Gastrocnemius medialis (tissue), 4 donors: ENCODE measurements around the gene EXPH5.

Experiments
- CTCF ChIP-seq, 5 experiments: fragments of 450-650 bp in 3 of 5; fragments of 200-600 bp in 2 of 5; sonication (generic) in 2 of 5; IDR thresholded peaks in 4 of 5; conservative IDR thresholded peaks in 1 of 5; 1 replicate in 4 of 5; 2 replicates in 1 of 5; pipeline ENCODE4 v1.5.1; 2016 to 2019; ENCODE audit warnings: antibody characterized with exemption in 5 of 5, mild to moderate bottlenecking in 3 of 5, moderate library complexity in 3 of 5
- POLR2A ChIP-seq, 2 donors: fragments of 450-650 bp; IDR thresholded peaks; one replicate each; pipeline ENCODE4 v1.6.1; 2017; ENCODE audit warnings: antibody characterized with exemption in 2 of 2, mild to moderate bottlenecking in 2 of 2, moderate library complexity in 2 of 2

GRCh38 chr11:108616549-108616948 is 23.0 kb upstream of the EXPH5 start:
- TF ChIP-seq CTCF (IDR thresholded peaks at IDR 0.05 in 4 of 5, conservative IDR thresholded peaks at IDR 0.05 in 1 of 5) = no peak
- no peak for TF ChIP-seq POLR2A (IDR thresholded peaks at IDR 0.05)
